ENCODE data around the gene KRT33B.

DNA sequence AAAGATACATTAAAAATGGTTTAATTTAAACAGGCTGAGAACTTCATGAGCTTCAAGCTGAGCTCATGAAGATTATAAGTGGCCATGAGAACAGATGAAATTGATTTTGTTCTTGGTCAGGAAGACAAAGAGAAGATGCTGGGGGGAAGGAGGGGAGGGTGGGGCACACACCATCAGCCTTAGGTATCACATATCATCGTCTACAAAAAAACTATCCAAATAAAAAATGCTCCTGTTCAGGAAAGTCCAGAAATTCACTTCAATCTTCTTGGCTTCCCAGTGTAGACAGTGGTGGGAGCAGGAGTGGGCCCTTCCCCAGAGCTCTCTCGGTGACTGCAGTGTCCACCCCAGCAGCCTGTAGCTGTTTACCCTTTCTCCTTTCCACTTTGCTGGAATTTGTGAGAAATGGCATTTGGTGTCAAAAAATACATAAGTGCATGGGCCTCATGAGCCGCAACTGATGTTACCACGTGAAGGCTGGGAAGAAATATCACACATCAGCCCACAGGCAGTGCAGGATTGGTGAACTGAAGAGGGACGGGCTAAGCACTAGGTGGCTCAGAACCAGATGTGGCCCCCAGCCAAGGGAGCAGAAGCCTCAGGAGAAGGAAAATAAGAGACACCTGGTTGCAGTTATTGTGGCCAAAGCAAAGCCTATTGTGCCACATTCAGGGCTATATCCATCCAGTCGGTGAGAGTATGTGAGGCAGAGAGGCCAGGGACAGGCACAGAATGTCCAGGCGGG, 48.7 kb upstream of the KRT33B start:
- TF ChIP-seq, protein P1, sequence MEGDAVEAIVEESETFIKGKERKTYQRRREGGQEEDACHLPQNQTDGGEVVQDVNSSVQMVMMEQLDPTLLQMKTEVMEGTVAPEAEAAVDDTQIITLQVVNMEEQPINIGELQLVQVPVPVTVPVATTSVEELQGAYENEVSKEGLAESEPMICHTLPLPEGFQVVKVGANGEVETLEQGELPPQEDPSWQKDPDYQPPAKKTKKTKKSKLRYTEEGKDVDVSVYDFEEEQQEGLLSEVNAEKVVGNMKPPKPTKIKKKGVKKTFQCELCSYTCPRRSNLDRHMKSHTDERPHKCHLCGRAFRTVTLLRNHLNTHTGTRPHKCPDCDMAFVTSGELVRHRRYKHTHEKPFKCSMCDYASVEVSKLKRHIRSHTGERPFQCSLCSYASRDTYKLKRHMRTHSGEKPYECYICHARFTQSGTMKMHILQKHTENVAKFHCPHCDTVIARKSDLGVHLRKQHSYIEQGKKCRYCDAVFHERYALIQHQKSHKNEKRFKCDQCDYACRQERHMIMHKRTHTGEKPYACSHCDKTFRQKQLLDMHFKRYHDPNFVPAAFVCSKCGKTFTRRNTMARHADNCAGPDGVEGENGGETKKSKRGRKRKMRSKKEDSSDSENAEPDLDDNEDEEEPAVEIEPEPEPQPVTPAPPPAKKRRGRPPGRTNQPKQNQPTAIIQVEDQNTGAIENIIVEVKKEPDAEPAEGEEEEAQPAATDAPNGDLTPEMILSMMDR (IDR thresholded peaks at IDR 0.05; ENCODE audit: insufficient read depth, low read length), result no peak
- no peak for TF ChIP-seq POLR2AphosphoS5 (IDR thresholded peaks at IDR 0.05; ENCODE audit: low read depth)
- TF ChIP-seq, protein P2, sequence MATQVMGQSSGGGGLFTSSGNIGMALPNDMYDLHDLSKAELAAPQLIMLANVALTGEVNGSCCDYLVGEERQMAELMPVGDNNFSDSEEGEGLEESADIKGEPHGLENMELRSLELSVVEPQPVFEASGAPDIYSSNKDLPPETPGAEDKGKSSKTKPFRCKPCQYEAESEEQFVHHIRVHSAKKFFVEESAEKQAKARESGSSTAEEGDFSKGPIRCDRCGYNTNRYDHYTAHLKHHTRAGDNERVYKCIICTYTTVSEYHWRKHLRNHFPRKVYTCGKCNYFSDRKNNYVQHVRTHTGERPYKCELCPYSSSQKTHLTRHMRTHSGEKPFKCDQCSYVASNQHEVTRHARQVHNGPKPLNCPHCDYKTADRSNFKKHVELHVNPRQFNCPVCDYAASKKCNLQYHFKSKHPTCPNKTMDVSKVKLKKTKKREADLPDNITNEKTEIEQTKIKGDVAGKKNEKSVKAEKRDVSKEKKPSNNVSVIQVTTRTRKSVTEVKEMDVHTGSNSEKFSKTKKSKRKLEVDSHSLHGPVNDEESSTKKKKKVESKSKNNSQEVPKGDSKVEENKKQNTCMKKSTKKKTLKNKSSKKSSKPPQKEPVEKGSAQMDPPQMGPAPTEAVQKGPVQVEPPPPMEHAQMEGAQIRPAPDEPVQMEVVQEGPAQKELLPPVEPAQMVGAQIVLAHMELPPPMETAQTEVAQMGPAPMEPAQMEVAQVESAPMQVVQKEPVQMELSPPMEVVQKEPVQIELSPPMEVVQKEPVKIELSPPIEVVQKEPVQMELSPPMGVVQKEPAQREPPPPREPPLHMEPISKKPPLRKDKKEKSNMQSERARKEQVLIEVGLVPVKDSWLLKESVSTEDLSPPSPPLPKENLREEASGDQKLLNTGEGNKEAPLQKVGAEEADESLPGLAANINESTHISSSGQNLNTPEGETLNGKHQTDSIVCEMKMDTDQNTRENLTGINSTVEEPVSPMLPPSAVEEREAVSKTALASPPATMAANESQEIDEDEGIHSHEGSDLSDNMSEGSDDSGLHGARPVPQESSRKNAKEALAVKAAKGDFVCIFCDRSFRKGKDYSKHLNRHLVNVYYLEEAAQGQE (IDR thresholded peaks at IDR 0.05; ENCODE audit: insufficient replicate concordance, low read depth), result no peak
- no peak for TF ChIP-seq SPI1 (IDR thresholded peaks at IDR 0.05; ENCODE audit: borderline replicate concordance, low read depth)
